NCI-H2081 (cell line): ENCODE results near the gene TBL1Y.
"Not testable (repeated sequence)": the region's sequence is repeated elsewhere in the genome, so short reads cannot be mapped to it uniquely, and the experiment has no call there.

Source experiments
- DNase-seq, 2 experiments: peaks; one replicate each; lab custom pipeline; 2025; lab: John Stamatoyannopoulos, UW

The TBL1Y gene

DNA sequence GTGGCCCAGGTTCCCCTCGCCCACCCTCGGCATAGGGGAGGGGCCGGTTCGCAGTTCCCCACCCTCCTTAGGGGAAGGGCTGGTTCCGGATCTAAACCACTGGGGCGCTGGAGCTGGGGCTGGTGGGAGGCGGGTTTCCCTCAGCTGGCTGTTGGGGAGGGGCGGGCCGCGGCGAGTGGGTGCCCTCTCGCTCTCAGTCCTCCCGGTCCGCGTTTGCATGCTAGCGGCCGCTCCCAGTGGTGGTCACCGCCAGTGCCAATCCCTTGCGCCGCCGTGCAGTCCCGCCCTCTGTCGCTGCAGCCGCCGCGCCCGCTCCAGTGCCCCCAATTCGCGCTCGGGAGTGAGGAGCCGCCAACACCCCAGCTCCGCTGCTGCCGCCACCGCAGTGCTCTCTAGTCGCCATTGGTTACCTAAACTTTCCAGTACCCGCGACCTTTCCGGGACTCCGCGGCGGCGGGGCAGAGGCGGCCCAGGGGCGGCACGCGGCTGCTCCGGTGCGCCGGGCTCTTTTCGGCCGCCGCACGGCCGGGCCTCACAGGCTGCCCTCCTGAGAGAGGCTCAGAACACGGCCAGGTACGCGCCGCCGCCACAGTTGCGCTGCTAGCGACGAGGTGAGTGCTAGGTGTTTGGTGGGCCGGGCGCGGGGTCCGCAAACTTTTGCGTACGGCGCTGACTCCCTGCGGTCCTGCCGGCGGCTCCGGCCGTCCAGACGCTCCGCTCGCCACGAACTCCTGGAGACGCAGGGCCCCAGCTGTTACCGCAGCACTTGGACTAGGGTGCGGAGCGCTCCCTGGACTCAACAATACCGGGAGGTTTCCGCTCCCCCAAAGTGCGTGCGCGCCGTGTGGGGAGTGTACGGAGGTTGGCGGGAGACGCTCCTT lies at the start of gene TBL1Y:
Gene TBL1Y (plus strand): TSS at position 326 of the 881 bp plus-strand sequence. CDS start 114,388 bp downstream, outside the sequence.
- DNase-seq = no peak

DNA sequence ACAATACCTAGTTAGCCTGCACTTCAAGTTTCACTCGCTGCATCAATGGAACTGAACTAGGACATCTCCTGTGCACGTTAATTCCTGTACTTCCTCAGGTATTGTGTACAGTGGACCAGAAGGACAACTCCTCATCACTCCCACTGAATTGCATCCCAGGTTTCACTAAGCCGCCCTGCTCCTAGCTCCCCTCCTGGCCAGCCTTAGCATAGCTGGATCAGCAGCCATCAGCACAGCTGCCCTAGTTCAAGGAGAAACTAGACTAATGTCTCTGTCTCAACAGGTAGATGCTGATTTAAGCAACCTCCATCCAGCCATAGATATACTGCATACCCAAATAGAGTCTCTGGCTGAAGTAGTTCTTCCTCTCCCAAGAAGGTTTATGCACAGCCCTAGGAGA lies 16.0 kb upstream of the TBL1Y start:
- no peak for DNase-seq

DNA sequence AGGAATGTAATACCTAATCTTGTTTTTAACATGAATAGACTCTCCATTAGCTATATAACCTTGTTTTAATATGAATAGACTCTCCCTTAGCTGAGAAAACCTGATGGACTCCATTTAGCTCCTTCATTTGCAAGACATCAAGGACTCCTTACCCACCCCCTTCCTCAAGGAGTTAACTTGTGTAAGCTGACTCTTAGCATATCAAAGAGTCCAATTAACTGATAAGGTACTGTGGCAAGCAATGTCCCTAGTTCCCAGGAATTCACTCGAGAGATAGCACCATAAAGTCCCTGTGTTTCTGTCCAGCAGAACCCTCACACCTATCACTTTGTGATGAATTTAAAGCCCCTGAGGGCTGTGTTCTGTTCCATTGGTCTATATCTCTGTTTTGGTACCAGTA lies 15.3 kb upstream of the TBL1Y start:
- DNase-seq = no peak

DNA sequence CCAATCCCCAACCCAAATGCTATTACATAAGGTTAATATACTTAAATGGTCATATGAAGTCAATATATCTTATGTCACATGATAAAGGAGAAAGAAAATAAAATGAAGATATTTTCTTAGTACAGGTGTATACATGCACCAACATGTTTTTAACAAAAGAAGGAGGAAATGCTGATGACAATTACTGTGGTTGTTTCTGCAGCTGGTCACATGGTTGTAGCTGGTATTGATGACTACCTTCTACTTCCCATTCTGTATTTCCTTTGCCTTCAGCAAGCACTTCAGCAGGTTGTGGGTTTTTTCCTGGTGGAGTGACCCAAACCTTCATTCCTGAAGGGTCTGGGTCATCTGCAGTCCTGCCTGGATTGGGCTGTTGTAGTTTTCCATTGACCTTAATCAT lies 8.4 kb upstream of the TBL1Y start:
- DNase-seq = not testable (repeated sequence)

DNA sequence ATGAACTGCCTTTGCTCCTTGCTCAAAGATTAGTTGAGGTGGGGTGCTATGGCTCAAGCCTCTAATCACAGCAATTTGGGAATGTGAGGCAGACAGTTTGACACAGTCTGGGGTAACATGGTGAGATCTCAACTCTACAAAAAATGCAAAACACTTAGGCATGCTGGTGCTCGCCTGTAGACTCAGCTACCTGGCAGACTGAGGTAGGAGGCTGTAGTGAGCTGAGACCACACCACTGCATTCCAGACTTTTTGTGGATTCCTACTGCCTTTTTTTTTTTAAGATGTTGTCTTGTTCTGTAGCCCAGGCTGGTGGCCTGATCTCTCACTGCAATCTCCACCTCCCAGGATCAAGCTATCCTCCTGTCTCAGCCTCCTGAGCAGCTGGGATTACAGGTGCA lies 2.9 kb upstream of the TBL1Y start:
- DNase-seq = no peak

DNA sequence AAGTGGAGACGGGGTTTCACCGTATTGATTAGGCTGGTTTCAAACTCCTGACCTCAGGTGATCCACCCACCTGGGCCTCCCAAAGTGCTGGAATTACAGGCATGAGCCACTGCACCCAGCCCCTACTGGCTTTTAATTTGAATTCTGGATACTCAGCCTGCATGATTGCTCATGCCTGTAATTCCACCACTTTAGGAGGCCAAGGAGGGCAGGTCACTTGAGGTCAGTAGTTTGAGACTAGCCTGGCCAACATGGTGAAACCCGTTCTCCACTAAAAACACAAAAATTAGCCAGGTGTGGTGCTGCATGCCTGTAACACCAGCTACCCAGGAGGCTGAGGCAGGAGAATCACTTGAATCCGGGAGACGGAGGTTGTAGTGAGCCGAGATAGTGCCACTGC lies 2.5 kb upstream of the TBL1Y start:
- DNase-seq = not testable (repeated sequence)

DNA sequence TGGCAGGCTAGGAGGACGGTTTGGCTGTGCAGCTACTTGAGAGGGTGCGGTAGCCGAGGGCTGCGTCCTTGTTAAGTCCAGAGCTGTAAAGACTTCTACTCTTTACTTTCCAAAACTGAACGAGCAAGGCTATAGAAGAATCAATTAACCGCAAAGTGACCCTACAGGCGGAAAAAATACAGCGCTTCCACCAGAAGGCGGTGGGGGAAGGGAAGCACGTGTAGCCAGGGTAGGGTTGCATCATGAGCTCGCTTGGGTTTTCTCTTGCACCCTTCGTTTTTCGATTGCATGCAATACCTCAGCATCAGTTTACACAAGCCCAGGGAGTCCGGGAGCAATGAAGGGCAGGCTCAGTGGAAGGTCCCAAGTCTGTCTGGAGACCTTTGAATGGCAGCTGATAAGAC lies 1.4 kb upstream of the TBL1Y start:
- DNase-seq = no peak

DNA sequence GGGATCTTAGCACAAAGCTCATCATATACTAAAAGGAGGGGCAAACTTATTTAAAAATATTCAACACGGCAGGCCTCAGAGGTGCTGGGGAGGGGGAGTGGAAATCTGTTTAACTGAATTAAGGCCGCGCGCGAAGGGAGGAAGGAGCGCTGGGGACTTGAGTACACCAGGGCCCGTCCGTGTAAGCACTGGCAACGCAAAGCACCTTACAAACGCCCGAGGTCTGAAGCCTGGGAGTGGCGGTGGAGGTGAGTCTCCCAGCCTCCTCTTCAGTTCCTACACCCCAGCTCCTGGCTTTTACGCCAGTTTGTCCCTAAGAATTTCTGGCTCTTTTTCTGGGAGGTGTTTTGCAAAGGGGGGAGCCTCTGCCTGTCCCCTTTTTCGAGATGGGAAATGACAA lies 641 bp upstream of the TBL1Y start:
- no peak for DNase-seq

DNA sequence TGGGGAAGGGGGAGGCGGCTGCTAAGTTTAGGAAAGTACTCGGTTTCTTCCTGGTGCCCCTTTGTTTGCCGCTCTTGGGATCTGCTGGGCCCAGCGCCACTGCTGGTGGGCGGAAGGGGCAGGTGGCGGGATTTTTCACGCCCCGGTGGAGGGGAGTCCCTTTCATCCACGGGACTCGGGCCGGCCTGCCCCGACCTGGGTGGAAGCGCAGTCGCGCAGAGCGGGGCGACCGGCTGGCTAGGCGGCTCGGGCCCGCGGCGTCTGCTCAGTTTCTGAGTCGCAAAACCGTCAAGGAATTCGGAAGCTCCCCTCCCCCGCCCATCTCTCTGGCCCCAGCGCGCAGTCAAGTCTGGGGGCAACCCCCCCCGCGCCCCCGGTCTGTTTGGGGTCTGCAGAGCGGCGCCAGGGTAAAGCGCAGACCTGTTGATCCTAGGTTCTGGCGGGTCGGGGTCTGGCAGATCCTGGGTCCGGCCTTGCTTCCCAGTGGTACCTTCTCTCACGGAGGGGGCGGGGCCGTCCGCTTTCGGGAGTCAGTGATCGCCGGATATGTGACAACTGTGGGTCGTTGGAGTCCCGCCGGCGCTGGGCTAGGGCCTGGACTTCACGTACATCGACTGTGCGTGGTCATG lies 870 bp downstream of the TBL1Y start, which contains the start of gene AMELY:
Gene AMELY (minus strand): TSS at position 500 of the 629 bp plus-strand sequence. CDS start 39,144 bp downstream, outside the sequence.
- DNase-seq = no peak

DNA sequence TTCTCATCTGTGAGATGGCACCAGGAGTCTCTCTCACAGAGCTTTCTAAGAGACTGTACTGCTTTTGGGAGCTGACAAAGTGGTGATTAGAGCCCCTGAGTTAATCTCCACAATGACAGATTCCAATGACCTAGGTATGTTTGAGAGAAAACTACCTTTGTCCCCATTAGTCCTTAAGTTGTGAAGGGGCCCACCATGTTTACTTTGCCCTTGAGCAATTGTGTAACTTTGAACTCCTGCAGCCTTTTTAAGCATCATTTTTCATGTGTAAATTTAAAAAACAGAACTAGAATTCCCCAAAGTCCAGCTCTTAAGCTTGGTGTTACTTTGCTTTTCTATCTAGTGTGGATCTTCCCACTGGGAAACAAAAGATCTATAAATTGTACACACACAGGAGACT lies 2.9 kb downstream of the TBL1Y start:
- DNase-seq = no peak

DNA sequence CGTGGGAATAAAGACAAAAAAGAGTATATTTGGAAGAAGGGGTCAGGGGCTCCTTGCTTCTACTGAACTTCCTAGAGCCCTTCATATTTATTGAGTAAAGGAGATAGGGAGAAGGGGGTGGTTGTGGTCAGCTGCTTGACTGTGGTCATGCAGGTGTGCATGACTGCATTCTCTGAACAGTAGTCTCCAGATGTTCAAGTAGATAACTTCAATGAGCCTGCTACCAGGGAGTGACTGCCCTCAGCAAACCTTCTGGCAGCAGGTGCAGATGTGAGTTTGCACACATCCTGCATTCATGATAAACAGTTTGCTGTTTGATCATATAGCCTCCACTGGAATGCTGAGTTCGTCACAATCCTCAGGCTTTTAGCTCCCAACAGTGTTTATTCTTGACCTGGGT lies 10.6 kb downstream of the TBL1Y start:
- DNase-seq = no peak

DNA sequence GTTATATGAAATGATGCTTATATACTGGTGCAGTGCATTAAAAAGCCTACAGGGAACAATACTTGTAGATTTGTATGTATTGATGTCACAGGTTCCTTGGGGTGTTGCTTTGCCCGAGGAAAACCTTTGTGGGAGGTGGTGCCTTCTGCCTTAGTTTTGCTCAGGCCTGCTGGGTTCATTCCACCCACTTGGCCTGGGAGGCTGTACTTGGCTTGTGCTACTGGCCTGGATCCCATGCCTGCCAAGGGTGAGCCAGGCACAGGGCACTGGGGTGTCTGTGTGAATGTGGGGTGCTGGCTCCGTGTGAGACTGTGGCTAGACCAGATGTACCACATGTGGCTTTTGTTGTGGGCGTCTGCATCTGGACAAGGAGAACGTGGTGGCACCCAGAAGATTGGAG lies 17.8 kb downstream of the TBL1Y start:
- no peak for DNase-seq

DNA sequence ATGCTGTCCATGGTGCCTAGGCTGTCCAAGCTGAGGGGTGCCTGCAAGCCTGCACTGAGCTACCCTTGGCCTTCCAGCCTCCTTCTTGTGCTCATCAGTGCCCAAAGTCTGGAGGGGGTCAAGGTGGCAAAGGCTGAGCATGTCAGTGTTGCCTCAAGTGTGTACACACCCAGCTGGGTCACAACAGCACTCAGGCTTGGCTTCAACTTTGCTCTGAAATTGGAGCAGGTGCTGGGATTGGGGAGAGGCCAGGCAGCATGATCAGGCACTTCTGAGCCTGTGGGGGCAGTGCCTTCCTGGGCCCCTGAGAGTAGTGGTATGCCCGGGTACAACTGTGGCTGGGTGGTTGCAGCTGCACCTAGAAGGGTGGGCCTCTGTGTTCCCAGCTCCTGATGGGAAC lies 18.7 kb downstream of the TBL1Y start:
- no peak for DNase-seq

DNA sequence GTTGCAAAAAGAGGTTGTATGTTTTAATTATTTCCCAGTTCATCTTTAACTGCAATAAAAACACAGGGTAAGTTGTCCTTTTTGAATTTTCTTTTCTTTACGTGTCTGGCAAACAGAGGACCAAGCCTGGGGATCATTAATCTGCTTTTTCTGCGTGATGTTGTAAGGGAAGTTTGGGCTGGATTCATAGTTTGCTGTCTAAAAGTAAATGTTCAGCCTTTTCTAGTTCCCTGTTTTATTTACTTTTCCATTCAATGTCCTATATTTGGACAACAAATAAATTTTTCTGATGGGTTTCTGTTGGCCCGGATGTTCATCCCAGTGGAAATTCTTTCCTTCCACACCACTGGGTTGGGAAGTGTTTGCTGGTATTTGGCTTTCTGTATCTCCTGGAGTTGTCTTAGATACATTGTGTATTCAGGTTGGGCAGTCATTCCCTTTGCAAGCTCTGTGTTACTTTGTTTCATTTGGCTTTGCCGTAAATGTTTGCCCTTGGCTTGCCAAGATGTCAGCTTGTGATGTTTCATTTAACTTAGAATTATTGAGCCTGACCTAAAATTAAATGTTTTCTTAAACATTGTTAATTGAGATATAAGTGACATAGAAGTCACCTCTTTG lies 21.4 kb downstream of the TBL1Y start:
- DNase-seq = no peak

DNA sequence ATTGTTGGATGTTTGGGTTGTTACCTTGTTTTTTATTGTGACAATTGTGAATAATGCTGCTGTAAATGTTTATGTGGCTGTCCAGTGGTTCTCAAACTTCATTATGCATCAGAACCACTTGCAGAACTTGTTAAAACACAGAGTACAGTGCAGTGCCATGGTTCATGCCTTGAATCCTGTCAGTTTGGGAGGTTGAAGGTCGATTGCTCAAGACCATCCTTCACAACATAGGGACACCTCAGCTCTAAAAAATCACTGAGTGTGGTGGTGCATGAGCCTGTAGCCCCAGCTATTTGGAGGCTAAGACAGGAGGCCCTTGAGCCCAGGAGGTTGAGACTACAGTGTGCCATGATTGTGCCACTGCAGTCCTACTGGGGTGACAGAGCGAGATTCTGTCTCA lies 25.0 kb downstream of the TBL1Y start:
- no peak for DNase-seq

DNA sequence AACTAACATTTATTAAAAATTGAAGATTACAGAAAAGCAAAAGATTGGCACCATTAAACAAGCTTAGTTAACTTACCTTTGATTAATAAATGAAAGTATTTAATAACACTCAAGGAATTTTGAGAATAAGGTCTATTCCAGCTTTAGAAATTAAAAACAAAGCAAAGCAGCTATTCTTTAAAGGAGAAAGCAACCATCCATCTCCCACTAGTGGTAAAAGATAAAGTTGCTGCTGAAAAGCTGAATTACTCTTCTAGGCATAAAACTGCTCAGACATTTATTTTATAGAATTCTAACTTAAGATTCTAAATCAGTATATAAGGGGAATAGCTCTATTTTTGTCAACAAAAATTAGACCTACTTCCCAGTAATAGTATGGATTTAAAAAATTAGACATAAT lies 37.2 kb downstream of the TBL1Y start:
- no peak for DNase-seq

DNA sequence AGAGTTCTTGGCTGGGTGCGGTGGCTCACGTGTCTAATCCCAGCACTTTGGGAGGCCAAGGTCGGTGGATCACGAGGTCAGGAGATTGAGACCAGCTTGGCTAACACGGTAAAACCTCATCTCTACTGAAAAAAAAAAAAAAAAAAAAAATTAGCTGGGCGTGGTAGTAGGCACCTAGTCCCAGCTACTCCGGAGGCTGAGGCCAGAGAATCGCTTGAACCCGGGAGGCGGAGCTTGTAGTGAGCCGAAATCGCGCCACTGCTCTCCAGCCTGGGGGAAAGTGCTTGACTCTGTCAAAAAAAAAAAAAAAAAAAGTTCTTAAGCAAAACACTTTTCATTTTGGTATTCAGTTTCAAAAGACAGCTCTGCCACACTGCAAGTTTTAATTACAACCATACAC lies 37.9 kb downstream of the TBL1Y start:
- no peak for DNase-seq

DNA sequence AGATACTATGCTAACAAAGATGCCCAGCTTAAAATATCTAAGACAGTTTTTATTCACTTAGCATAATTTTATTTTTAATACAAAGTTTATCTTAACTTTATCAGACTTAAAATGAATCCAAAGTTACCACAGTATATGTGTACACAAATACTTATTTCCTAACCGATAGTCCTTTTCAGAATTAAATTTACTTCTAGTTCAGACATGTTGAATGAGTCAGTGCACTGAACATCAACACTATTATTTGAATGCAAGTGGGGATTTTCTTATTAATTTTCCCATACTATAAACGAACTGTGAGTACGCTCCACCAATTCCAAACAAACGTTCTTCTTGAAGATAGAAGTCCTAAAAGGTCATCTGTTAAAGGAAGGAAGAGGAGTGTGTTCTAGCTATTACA lies 39.5 kb downstream of the TBL1Y start:
- no peak for DNase-seq

DNA sequence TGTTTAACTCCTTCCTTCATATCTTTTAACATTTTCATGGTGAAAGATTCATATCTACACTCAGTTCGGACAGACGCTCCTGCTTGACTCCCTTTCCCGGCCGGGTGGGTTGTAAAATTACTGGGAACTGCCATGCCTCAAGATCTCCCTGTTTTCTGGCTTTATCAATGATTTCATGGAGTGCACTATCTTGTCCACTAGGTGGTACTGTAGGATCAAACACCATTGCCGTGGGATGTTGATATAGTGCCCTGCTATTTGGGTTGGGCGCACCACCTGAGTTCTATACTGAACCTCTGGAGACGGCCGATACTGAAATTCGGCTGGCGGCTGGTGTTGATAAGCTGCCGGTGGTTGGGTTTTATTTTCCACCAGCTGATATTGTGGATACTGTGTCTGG lies 54.2 kb downstream of the TBL1Y start:
- no peak for DNase-seq

DNA sequence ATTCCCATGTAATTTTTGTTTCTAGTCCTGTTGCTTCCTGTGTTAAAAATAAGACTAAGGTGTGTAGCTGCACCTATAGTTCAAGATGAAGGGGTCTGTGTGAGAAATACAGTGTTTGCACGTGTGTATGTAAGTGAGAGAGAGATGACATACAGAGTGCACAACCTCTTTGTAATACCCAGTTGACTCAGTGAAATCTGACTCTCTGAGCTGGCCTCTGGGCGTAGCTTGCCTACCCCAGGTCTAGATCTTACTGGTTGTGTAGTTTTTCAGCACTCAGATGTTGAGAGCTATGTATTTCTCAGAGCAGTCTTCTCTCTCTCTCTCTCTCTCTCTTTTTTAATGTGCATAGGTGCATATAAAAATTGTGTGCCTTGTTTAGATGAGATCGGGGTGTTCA lies 56.0 kb downstream of the TBL1Y start:
- DNase-seq = no peak

DNA sequence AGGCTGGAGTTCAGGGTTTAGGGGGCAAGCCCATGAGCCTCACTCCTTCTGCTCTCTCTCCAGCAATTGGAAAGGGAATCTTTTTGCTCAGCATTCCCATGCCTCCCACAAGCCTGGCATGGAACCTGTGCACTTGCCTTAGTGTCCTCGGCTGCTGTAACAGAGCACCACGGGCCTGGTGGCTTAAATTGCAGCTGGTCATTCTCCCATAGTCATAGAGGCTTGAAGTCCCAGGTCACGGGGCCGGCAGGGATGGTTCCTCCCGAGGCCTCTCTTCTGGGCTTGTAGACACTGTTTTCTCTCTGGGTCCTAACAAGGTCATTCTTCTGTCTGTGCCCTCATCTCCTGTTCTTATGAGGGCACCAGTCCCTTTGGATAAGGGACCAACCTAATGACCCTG lies 57.2 kb downstream of the TBL1Y start:
- no peak for DNase-seq

DNA sequence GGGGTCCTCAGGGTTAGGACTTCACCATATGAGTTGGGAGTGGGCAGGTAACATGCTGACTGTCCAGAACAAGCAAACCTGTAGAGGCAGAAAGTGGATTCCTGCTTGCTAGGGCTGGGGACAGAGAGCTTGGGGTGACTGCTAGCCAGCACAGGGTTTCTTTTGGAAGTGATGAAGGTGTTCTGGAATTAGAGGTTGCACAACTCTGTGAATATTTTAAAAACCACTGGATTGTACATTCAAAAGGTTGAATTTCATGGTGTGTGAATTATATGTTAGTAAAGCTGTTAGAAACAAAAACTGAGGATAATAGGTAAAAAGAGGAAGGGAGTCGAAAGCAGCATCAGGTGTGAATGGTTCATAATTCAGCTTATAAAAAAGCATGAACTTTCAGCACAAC lies 57.7 kb downstream of the TBL1Y start:
- DNase-seq = no peak

DNA sequence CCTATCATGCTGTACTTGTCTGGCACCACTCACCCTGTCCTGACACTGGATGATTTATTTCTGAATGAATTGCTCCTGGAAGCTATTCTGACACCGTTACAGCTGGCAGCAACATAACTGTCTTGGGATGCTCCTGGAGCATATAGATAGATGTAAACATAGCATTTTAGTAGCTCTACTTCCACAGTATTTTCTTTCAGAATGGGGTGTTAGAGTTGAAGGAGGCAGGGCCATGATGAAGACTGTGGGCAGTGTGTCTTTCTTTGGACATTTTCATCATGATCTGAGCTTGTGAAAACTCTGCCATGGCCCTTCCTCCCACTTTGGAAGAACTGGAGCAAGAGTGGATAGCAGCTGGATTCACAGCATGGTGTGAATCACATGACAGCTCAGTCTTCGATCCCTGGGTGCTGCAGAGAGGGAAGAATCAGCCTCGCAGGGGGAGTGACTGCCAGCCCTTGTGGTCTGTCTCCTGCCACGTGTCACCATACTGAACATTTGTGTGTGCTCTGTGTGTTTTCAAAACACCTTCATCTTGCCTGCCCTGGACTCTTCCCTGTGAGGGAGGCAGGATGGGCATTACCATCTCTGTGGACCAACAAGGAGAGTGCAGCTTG lies 61.9 kb downstream of the TBL1Y start:
- DNase-seq = no peak
